GM12878 (cell line): ENCODE results near the gene LRTM1. TPM values are rescaled to one million over a fixed set of nuclear protein-coding genes. Genes with fewer than 3 reads are reported as not detected.

ENCODE experiments used
- ATAC-seq: fragments of 200-7000 bp; cut with Tn5 transposase; 3 replicates; pipeline ENCODE4 v1.9.1; 2020; ENCODE audit warnings: mild to moderate bottlenecking, moderate library complexity
- BruUV-seq: library from RNA; stranded (reverse); fragments of 400-500 nt; replicated peaks from 2 replicates; lab custom pipeline; 2021; lab: Mats Ljungman, UMichigan
- CTCF ChIA-PET: fragments of 300-600 bp; sonication (Branson Sonifier 250); formaldehyde crosslinking; extraction: SDS; loops from one replicate; lab custom pipeline; 2021; ENCODE audit warnings: inconsistent platforms; lab: Yijun Ruan, JAX
- POLR2A ChIA-PET: fragments of 350-600 bp; formaldehyde crosslinking; extraction: SDS; loops from one replicate; lab custom pipeline; 2021; ENCODE audit warnings: inconsistent platforms; lab: Charles Lee
- RAD21 ChIA-PET: fragments of 300-600 bp; sonication (Branson Sonifier 250); formaldehyde crosslinking; loops from one replicate; lab custom pipeline; 2023; ENCODE audit warnings: antibody characterized with exemption; ENCODE audit not compliant: unreplicated experiment; lab: Charles Lee
- SMC1A ChIA-PET: fragments of 300-600 bp; sonication (Branson Sonifier 250); formaldehyde crosslinking; loops from one replicate; lab custom pipeline; 2023; ENCODE audit not compliant: unreplicated experiment, uncharacterized antibody; lab: Charles Lee
- DNase-seq: peaks from one replicate; pipeline ENCODE4 v3.0.0-alpha.2; 2011; ENCODE audit warnings: low read depth, low spot score
- FAIRE-seq: peaks from 3 replicates; lab custom pipeline; 2011; peaks lifted over from hg19 to GRCh38; lab: Jason Lieb, UNC
- H2AFZ ChIP-seq: 2 replicates; pipeline ENCODE4 v1.6.0; 2011; ENCODE audit warnings: low read depth, low read length, control low read depth; ENCODE audit not compliant: control insufficient read depth
- H3K27ac ChIP-seq: 2 replicates; pipeline ENCODE4 v1.5.1; 2011; ENCODE audit warnings: control low read depth; ENCODE audit not compliant: control insufficient read depth, insufficient read depth
- H3K27me3 ChIP-seq, 2 experiments: replicated peaks in 1 of 2; 2 replicates each; pipeline versions ENCODE4 v1.6.0 to v1.6.1; 2011; ENCODE audit warnings: low read length in 1 of 2; ENCODE audit not compliant: control insufficient read depth in 2 of 2, insufficient read depth in 2 of 2
- H3K36me3 ChIP-seq, 2 experiments: 2 replicates each; pipeline ENCODE4 v1.5.1; 2011; ENCODE audit warnings: low read length in 1 of 2; ENCODE audit not compliant: control insufficient read depth in 2 of 2, insufficient read depth in 2 of 2
- H3K4me1 ChIP-seq: 2 replicates; pipeline ENCODE4 v1.6.1; 2011; ENCODE audit warnings: mild to moderate bottlenecking, low read length, moderate library complexity, mixed read lengths; ENCODE audit not compliant: control insufficient read depth, insufficient read depth
- H3K4me2 ChIP-seq: 2 replicates; pipeline ENCODE4 v1.6.0; 2011; ENCODE audit warnings: control low read depth; ENCODE audit not compliant: control insufficient read depth, insufficient read depth
- H3K4me3 ChIP-seq: fragments of 200-600 bp; sonication (generic); 2 replicates; pipeline ENCODE4 v1.5.1; 2016
- H3K79me2 ChIP-seq: 2 replicates; pipeline ENCODE4 v1.6.0; 2011; ENCODE audit warnings: low read length; ENCODE audit not compliant: control insufficient read depth, insufficient read depth
- H3K9ac ChIP-seq: 2 replicates; pipeline ENCODE4 v1.8.0; 2011; ENCODE audit warnings: low read length, control low read depth, mixed read lengths; ENCODE audit not compliant: control insufficient read depth, insufficient read depth
- H3K9me3 ChIP-seq: replicated peaks from 3 replicates; pipeline ENCODE4 v1.5.1; 2011; ENCODE audit warnings: mild to moderate bottlenecking, low read length; ENCODE audit not compliant: control insufficient read depth, insufficient read depth
- H4K20me1 ChIP-seq: 2 replicates; pipeline ENCODE4 v1.6.0; 2011; ENCODE audit not compliant: control insufficient read depth, insufficient read depth
- CHD2 ChIP-seq: IDR thresholded peaks from 2 replicates; pipeline ENCODE4 v1.6.1; 2011; ENCODE audit warnings: low read depth, low read length, improper control_type of control experiment, borderline replicate concordance
- EZH2 ChIP-seq: IDR thresholded peaks from 2 replicates; pipeline ENCODE4 v1.6.1; 2012; ENCODE audit warnings: low read depth, mild to moderate bottlenecking, control low read depth, inconsistent platforms, low read length, borderline replicate concordance; ENCODE audit not compliant: control insufficient read depth
- MTA2 ChIP-seq: fragments of 450-650 bp; IDR thresholded peaks from 2 replicates; pipeline ENCODE4 v1.6.1; 2016; ENCODE audit warnings: low read depth, mild to moderate bottlenecking, moderate library complexity
- MTA3 ChIP-seq: IDR thresholded peaks from 2 replicates; pipeline ENCODE4 v1.6.1; 2012; ENCODE audit warnings: low read length, inconsistent platforms, borderline replicate concordance
- NBN ChIP-seq: fragments of 450-650 bp; IDR thresholded peaks from 2 replicates; pipeline ENCODE4 v1.6.1; 2016
- PML ChIP-seq: IDR thresholded peaks from 2 replicates; pipeline ENCODE4 v1.6.1; 2012; ENCODE audit warnings: low read length, inconsistent platforms
- SUPT20H ChIP-seq: IDR thresholded peaks from 2 replicates; pipeline ENCODE4 v1.6.1; 2011; ENCODE audit warnings: low read depth, mild to moderate bottlenecking, low read length, moderate library complexity, borderline replicate concordance; ENCODE audit not compliant: control insufficient read depth
- WGBS: methylation state at CpG from one replicate; pipeline ENCODE4 v1.1.6; 2016; ENCODE audit warnings: low lambda C conversion rate; ENCODE audit not compliant: insufficient replicate concordance, insufficient coverage; ENCODE audit errors: missing lambda C conversion rate; 5-methylcytosine and 5-hydroxymethylcytosine counted together
- in situ Hi-C: fragments of 300-500 bp; cut with MboI; formaldehyde crosslinking; loops from 9 replicates; pipeline ENCODE4 v1.14.3; 2018; ENCODE audit warnings: mixed read lengths
- intact Hi-C: fragments of 100-400 bp; cut with micrococcal nuclease; formaldehyde crosslinking; loops from one replicate; pipeline ENCODE4 v1.14.2; 2022; ENCODE audit not compliant: unreplicated experiment
- polyA plus RNA-seq, 11 experiments: library from polyadenylated mRNA; depleted of rRNA in 4 of 11; unstranded in 6 of 11; stranded (reverse) in 5 of 11; fragments of >200 nt; fragmentation: Nextera tagmentation in 4 of 11; fragmentation: Illumina TruSeq in 1 of 11; extraction: Ambion mirVana in 4 of 11; extraction: Trizol in 1 of 11; gene quantifications; 1 replicate in 1 of 11; 2 replicates in 10 of 11; pipeline versions ENCODE4 v1.2.1 to v1.2.3, GENCODE V29; 2011 to 2016; ENCODE audit warnings: inconsistent platforms in 2 of 11, missing spikeins in 2 of 11, low read depth in 1 of 11
- total RNA-seq, 4 experiments: library from RNA; depleted of rRNA in 3 of 4; stranded (reverse); fragments of >200 nt in 3 of 4; fragmentation: Illumina TruSeq in 1 of 4; extraction: Trizol in 1 of 4; gene quantifications; 2 replicates each; pipeline versions ENCODE4 v1.2.1 to v1.2.3, GENCODE V29; 2013 to 2021
- TF ChIP-seq, protein P1 (sequence below): IDR thresholded peaks from 2 replicates; pipeline ENCODE4 v1.6.1; 2011; ENCODE audit warnings: low read depth, low read length, improper control_type of control experiment, borderline replicate concordance
- TF ChIP-seq, protein P2 (sequence below): fragments of 450-650 bp; IDR thresholded peaks from 2 replicates; pipeline ENCODE4 v1.6.1; 2014; ENCODE audit warnings: mild to moderate bottlenecking

LRTM1 gene
- total and polyA plus RNA-seq, 10 of the 15 experiments (the other 5 are each of a cell fraction or from before 2014, with no cell fraction given): 0.08 TPM; not detected in 9

DNA sequence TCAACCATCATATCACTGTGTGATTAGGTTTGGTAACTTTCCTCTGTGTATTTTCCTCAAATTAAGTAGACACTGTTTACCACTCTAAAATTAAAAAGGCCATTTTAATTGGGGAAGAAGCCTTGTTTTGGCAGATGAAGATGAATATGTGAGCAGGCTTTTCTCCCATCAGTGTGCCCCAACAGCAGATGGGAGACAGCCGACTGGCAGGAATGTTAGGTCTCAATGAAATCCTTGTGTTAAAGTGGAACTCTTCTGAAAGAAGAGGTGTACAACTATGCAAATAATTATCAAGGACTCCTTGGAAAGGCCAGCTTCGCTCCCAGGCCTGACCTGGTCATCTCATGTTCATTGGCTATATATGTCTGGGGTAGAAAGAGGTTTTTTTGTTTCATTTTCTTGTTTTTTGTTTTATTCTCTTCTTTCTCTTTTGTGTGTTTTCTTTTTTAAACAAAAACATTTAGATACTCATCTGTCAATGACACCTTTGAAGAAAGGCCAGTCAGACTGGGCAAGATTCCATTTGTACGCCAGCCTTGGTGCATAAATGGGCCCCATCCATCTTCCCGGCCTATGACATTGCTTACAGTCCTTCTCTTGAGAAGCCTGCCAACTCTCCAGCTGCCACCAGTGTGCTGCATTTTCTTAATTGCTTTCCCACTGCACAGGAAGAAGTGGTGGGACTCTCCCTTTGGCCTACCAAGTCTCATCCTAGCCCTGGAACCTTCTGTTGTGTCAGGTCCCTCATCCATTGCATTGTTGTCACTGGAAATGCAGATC, 25.8 kb downstream of the LRTM1 start:
- ChIA-PET RAD21 (no interaction called here), CTCF (interaction anchor here (0.7 to 1.3 kb wide), 2 partner anchors 49 to 71 kb away, joined by 3 read pairs; no protein-coding TSS in a partner anchor), POLR2A (no interaction called here), SMC1A (no interaction called here)
- ATAC-seq (no peak), DNase-seq (no peak), FAIRE-seq (no peak)
- intact Hi-C loops (no loop called here), in situ Hi-C loops (no loop called here)
- H3K4me3 ChIP-seq: no peak overlapping the region
- H3K4me1 ChIP-seq: no peaks in the 10 kb centered on the region
- H3K9ac ChIP-seq: no peak overlapping the region
- no TSS peak for BruUV-seq
- TF ChIP-seq PML: no peak
- no peak for TF ChIP-seq SUPT20H
- TF ChIP-seq, protein P1, sequence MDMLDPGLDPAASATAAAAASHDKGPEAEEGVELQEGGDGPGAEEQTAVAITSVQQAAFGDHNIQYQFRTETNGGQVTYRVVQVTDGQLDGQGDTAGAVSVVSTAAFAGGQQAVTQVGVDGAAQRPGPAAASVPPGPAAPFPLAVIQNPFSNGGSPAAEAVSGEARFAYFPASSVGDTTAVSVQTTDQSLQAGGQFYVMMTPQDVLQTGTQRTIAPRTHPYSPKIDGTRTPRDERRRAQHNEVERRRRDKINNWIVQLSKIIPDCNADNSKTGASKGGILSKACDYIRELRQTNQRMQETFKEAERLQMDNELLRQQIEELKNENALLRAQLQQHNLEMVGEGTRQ: no peak
- TF ChIP-seq, protein P2, sequence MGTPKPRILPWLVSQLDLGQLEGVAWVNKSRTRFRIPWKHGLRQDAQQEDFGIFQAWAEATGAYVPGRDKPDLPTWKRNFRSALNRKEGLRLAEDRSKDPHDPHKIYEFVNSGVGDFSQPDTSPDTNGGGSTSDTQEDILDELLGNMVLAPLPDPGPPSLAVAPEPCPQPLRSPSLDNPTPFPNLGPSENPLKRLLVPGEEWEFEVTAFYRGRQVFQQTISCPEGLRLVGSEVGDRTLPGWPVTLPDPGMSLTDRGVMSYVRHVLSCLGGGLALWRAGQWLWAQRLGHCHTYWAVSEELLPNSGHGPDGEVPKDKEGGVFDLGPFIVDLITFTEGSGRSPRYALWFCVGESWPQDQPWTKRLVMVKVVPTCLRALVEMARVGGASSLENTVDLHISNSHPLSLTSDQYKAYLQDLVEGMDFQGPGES: no peak
- no peak for TF ChIP-seq NBN
- TF ChIP-seq MTA2: no peak
- TF ChIP-seq EZH2: no peak
- no peak for TF ChIP-seq MTA3
- TF ChIP-seq CHD2: no peak
- H2AFZ ChIP-seq: no peak overlapping the region
- H3K27ac ChIP-seq: no peak overlapping the region
- WGBS: 36% methylated on average over 4 of the region's 4 CpGs
- H3K4me2 ChIP-seq: no peak overlapping the region
- H3K79me2 ChIP-seq: no peaks in the 10 kb centered on the region
- no peaks in the 10 kb centered on the region for H3K36me3 ChIP-seq
- H3K27me3 ChIP-seq: no peaks in the 10 kb centered on the region
- no peaks in the 10 kb centered on the region for H3K9me3 ChIP-seq
- no peaks in the 10 kb centered on the region for H4K20me1 ChIP-seq
